Colonic mucosa (tissue), 4 donors: ENCODE data around the gene ANKRD6. TPM values are rescaled to one million over a fixed set of nuclear protein-coding genes. Genes with fewer than 3 reads are reported as not detected.

Experiments
- DNase-seq: peaks from one replicate; pipeline ENCODE4 v3.0.0-alpha.2; 2020
- H3K27ac ChIP-seq: fragments of 200-600 bp; one replicate; pipeline ENCODE4 v1.8.0; 2021
- H3K27me3 ChIP-seq: fragments of 200-600 bp; one replicate; pipeline ENCODE4 v1.8.0; 2021
- H3K36me3 ChIP-seq: fragments of 200-600 bp; one replicate; pipeline ENCODE4 v1.8.0; 2021
- H3K4me1 ChIP-seq: fragments of 200-600 bp; one replicate; pipeline ENCODE4 v1.8.0; 2021; ENCODE audit warnings: mild to moderate bottlenecking
- H3K4me3 ChIP-seq: fragments of 200-600 bp; one replicate; pipeline ENCODE4 v1.8.0; 2021
- H3K9ac ChIP-seq, 2 donors: one replicate each; pipeline ENCODE4 v1.7.0; 2013; ENCODE audit warnings: control low read depth in 2 of 2, low read depth in 2 of 2, low read length in 2 of 2
- H3K9me3 ChIP-seq: fragments of 200-600 bp; one replicate; pipeline ENCODE4 v1.8.0; 2021
- intact Hi-C: fragments of 100-400 bp; cut with DNase I; formaldehyde crosslinking; loops from one replicate; pipeline ENCODE4 v1.14.1; 2022
- total RNA-seq, 2 donors: library from RNA; stranded (reverse); fragmentation: NEBNext Ultra II Directional in 1 of 2; extraction: Animal tissue kit (Norgen Biotek cat#: 25700) in 1 of 2; gene quantifications; one replicate each; pipeline ENCODE4 v1.2.1, GENCODE V29; 2021
- TF ChIP-seq, protein P1 (sequence below): fragments of 200-600 bp; IDR thresholded peaks from one replicate; pipeline ENCODE4 v1.8.0; 2022; ENCODE audit warnings: antibody characterized with exemption, mild to moderate bottlenecking
- donor health status: healthy.
- donor health status: DM: no; HTN: no; CAD: no.
- donor health status: DM: no; HTN: no; CAD: no.

The ANKRD6 gene
- total RNA-seq, 2 donors from 2014 or later = 1.6 to 3.1 TPM

DNA sequence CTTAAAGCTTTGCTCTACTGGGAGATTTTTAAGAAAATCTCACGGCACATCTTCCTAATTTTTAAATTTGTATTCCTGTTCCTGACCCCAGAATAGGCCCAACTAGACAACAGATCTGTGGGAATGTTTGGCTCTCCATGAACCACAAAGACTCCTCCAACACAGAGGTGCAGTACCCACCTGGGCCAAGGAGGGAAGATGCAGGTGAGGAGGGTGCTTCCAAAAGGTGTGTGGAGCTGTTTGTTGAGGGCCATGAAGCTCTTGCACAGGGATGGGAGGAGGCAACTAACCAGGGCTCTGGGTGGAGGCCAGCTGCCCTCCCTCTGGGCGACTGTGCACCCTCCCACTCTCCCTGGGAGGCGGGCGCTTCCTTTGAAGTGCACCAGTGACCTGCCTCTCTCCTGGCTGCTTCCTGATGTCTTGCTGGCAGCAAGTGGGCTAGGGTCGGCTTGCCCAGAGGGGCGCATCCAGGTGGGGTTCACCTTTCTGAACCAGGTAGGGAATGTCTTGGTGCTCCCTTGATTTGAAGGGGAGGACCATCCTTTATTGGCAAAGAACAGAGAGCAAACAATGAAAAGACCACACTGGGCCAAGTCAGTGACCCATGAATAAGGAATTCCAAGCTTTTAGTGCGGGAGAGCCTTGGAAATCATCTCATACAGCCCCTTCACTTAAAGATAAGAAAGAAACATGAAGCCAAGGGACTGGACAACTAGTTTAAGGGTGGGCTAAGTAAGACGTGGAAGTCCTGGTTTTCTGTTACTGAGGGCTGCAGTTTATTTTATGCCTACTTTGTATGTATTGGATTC lies 76.0 kb downstream of the ANKRD6 start:
- no peak for DNase-seq
- H3K27ac ChIP-seq = no peak overlapping the region
- no peaks in the 10 kb centered on the region for H3K4me1 ChIP-seq
- TF ChIP-seq, protein P1, sequence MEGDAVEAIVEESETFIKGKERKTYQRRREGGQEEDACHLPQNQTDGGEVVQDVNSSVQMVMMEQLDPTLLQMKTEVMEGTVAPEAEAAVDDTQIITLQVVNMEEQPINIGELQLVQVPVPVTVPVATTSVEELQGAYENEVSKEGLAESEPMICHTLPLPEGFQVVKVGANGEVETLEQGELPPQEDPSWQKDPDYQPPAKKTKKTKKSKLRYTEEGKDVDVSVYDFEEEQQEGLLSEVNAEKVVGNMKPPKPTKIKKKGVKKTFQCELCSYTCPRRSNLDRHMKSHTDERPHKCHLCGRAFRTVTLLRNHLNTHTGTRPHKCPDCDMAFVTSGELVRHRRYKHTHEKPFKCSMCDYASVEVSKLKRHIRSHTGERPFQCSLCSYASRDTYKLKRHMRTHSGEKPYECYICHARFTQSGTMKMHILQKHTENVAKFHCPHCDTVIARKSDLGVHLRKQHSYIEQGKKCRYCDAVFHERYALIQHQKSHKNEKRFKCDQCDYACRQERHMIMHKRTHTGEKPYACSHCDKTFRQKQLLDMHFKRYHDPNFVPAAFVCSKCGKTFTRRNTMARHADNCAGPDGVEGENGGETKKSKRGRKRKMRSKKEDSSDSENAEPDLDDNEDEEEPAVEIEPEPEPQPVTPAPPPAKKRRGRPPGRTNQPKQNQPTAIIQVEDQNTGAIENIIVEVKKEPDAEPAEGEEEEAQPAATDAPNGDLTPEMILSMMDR = no peak
- no peaks in the 10 kb centered on the region for H3K36me3 ChIP-seq
- H3K9me3 ChIP-seq = no peaks in the 10 kb centered on the region
- H3K27me3 ChIP-seq = no peaks in the 10 kb centered on the region
- H3K9ac ChIP-seq = no peak overlapping the region
- H3K4me3 ChIP-seq = no peak overlapping the region
- intact Hi-C loops = no loop called here

DNA sequence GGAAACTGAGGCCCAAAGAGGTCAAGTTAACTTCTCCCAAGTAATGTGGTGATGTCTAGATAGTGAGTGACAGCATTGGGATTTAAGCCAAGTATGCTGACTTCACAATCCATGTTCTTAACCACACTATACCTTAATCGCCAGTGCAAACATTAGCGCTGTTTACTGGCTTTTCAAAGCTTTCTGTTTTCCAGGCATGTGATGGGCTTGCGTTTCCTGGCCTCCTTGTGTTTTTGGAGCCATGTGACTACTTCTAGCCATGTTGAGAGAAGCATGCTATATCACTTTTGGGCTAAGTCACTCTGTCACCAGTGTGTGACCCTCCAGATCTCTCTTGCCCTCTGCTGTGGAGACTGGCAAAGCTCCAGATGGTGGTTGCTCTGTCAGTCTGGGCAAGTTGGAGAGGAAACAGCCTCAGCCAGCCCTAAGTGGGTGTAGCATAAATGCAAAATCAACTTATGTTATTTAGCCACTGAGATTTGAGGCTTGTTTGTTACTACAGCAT lies 76.9 kb downstream of the ANKRD6 start:
- no peak for DNase-seq
- intact Hi-C loops = no loop called here
- H3K36me3 ChIP-seq = no peaks in the 10 kb centered on the region
- H3K9me3 ChIP-seq = no peaks in the 10 kb centered on the region
- no peak overlapping the region for H3K27ac ChIP-seq
- no peak overlapping the region for H3K9ac ChIP-seq
- no peak overlapping the region for H3K4me3 ChIP-seq
- H3K27me3 ChIP-seq = no peaks in the 10 kb centered on the region
- H3K4me1 ChIP-seq = no peaks in the 10 kb centered on the region
- TF ChIP-seq, protein P1 = no peak

DNA sequence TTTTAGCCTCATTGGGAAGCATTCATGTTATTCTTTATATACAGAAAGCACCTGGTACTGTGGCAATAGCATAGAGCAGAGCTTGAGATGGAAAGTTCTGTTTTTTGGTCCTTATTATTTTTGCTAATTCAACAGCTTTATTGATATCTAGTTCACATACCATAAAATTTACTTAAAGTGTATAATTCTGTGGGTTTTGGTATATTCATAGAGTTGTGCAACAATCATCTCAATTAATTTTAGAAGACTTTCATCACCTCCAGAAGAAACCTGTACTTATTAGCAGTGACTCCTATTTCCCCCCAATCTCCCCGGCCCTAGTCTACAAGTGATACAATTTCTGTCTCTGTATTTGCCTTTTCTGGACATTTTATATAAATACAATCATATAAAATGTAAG lies 77.4 kb downstream of the ANKRD6 start:
- intact Hi-C loops = no loop called here
- Histone ChIP-seq H3K4me1 (no peaks in the 10 kb centered on the region), H3K9ac (no peak overlapping the region), H3K27ac (no peak overlapping the region), H3K36me3 (no peaks in the 10 kb centered on the region), H3K9me3 (no peaks in the 10 kb centered on the region), H3K4me3 (no peak overlapping the region), H3K27me3 (no peaks in the 10 kb centered on the region)
- TF ChIP-seq, protein P1 = no peak
- DNase-seq = no peak

DNA sequence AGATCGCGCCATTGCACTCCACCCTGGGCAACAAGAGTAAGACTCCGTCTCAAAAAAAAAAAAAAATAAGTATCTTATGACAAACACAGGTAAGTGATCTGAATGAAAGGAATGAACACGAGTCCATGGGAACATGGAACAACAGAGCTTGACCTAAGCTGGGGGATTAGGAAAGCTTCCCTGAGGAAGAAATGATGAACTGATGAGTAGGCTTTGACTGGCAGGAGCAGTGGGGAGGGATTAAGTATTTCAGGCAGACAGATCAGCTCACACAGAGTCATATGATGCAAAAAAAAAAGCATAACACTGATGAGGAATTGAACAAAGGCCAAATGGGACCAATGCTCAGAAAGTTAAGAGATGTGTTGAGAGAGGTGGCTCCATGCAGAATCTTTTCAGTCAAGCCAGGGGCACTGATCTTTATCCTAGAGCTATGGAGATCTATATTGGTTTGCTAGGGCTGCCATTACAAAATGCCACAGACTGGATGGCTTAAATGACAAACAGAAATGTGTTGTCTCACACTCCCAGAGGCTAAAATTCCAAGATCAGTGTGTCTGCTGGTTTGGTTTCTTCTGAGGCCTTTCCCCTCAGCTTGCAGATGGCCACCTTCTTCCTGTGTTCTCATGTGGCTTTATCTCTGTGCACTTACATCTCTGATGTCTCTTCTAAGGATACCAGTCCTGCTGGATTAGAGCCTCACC lies 85.6 kb downstream of the ANKRD6 start:
- TF ChIP-seq, protein P1 = no peak
- Histone ChIP-seq H3K9ac (no peak overlapping the region), H3K27me3 (no peaks in the 10 kb centered on the region), H3K27ac (no peak overlapping the region), H3K9me3 (no peaks in the 10 kb centered on the region), H3K36me3 (no peaks in the 10 kb centered on the region), H3K4me3 (no peak overlapping the region), H3K4me1 (no peaks in the 10 kb centered on the region)
- no peak for DNase-seq
- intact Hi-C loops = no loop called here

DNA sequence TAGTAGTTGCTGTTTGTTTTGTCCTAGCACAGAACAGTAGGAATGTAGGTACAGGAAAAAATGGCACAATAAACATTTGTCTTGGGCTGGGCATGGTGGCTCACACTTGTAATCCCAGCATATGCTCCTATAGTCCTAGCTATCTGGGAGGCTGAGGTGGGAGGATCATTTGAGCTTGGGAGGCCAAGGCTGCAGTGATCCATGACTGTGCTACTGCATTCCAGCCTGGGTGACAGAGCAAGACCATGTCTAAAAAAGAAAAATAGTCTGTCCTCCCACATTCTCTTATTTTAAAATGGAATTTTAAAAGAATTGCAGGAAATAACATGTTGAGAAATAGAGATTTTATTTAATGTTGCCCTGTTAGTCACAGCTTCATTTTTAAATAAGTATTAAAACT lies 87.8 kb downstream of the ANKRD6 start:
- TF ChIP-seq, protein P1 = no peak
- Histone ChIP-seq H3K4me3 (no peak overlapping the region), H3K27me3 (no peaks in the 10 kb centered on the region), H3K9ac (no peak overlapping the region), H3K27ac (no peak overlapping the region), H3K9me3 (no peaks in the 10 kb centered on the region), H3K4me1 (no peaks in the 10 kb centered on the region), H3K36me3 (no peaks in the 10 kb centered on the region)
- no peak for DNase-seq
- intact Hi-C loops = no loop called here
